Germinal center (tissue), 1 donor: ENCODE results near the gene ELL3.
"Not testable (repeated sequence)": the region's sequence is repeated elsewhere in the genome, so short reads cannot be mapped to it uniquely, and the experiment has no call there.

Source experiments
- DNase-seq: peaks from one replicate; pipeline ENCODE4 v3.0.0; 2012; ENCODE audit warnings: mixed read lengths, low spot score

Gene ELL3

GRCh38 chr15:43791993-43792760 is 15.4 kb upstream of the ELL3 start, which contains the start of gene SERF2:
SERF2 (plus strand) TSS chr15:43792320; CDS start chr15:43792377, 57 bp downstream.
- peak; percentile 99 for DNase-seq

DNA sequence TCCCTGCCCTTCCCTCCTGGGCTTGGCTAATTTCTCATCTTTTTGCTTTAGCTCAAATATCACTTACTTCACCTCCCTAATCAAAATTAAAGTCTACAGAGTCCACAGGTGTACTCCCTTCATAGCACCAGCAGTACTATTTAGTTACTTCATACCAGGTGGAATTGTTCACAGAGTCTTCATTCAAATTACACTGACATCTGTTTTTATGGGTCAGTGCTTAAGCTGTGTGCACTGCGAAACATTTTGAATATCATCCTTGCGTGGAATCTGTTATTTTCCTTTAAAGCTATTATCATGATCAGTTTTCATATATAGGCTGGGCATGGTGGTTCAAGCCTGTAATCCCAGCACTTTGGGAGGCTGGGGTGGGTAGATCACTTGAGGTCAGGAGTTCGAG is 12.6 kb upstream of the ELL3 start:
- peak; percentile 76 for DNase-seq

DNA sequence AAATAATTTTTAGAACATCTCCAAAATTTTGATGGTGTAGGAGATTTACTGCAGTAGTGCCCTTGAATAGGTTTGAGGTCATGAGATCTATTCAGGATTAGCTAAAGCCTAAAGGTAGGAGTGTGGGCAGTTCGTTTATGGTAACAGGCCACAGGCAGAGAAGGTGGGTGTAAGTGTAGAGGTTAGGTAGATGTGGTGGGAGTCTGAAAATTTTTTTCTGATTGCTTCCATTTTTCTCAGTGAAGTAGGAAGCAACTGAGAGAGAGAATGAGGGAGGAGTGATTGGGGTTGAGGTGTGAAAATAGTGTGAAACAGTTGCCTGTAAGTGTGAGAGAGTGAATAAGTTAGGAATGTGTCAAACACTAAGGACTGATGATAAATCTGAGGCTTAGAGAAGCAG is 2.2 kb upstream of the ELL3 start:
- DNase-seq, result no peak

DNA sequence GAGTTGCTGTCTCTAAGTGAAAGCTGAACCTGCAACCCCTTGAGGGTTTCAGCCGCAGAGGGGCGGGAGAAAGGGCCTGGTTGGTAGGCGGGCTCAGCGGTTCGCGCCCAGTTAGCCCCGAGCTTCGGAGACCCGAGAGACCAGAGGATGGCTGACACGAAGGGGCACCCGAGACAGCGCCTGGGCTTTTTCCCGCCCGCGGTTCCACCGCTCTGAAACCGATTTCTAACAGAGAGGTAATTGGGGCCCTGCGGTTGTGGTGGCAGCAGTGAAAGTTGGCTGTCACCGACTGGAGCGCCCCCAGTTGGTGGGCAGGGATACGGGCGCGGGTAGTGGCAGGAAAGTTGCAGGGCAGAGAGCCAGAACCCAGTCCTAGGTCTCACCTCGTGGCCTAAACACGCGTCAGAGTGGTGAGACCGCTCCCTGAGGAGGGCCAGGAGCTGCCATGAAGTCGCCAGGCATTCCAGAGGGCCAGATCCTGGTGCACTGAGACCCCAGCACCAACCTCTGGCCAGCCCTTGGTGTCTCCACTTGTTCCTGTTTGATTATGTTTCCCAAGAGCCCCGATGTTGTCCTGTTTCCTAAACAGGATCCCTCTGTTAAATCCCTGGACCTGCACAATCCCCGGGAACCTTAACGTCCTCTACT is 625 bp upstream of the ELL3 start:
- DNase-seq, result peak; percentile 62

DNA sequence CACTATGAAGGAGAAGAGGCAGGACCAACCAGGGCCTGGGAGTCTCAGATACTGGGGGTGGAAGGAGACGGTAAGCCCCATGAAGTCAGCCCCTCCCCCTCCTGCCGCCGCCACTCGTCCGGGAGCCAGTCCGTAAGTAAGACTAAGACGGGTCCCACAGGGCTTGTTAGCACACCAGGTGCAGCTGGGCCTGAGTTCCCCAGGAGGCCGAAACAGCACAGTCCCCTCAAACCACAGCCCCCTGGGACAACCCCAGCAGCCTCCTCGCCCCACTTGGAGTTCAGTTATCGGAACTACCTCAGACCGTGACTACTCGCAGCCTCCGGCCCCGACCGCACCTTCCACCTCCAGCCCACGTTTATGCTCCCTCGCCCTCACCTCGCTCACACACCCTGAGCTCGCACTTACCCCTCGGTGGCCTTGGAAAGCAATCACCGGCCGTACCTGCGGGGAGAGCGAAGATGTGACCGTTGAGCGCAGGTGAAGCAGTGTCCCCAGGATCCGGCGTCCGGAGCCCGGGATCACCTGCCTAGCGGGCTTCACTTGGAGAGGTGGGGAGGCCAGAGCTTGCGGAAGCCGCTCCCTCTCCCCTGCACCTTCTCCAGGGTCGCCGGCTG is 557 bp downstream of the ELL3 start:
- DNase-seq, result peak; percentile 79

DNA sequence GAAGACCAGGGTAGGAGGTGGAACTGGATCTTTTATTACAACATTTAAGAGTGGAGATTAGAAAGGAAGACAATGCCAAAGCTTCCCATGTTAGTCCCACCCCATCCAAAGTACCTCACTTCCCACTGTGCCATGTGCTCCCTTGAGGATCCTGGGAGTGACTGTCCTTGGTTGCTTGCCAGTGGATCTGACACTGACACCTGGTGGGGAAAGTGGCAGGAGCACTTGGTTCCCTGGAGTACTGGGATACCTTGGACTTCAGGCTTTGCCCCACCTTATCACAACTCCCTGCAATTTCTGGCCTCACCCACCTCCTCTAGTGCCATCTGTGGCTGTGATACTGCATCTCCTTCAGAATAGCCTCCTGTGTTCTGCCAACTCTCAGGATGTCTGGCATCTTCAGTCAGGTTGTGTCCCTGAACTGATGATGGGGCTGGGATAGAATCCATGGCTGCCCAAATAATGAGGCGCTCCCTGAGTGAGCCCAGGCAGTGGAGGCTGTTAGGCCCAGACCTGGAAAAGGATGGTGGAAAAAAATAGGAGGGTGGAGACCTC is 1.3 kb downstream of the ELL3 start:
- DNase-seq, result no peak

DNA sequence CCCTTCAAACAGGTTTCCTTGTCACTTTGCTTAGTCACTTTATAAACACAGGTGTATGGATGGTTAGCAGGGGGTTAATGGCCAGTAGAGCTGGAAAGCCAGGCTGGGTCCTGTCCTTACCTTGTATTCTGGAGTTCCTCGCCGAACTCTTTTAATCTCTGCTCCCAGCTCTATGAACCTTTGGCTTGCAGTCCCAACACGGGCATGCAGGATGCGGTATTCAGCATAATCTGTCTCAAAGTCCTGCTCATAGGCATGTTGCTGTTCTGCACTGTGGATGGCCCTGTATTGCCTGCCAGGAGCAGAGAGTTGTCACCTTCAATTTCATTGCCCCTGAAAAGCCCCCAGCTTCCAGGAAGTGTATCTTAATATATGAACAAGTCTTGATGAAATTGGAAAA is 2.7 kb downstream of the ELL3 start:
- DNase-seq, result no peak

- no peak for DNase-seq
These were observed 4.1 kb downstream of the ELL3 start for GRCh38 chr15:43772624-43773023.

DNA sequence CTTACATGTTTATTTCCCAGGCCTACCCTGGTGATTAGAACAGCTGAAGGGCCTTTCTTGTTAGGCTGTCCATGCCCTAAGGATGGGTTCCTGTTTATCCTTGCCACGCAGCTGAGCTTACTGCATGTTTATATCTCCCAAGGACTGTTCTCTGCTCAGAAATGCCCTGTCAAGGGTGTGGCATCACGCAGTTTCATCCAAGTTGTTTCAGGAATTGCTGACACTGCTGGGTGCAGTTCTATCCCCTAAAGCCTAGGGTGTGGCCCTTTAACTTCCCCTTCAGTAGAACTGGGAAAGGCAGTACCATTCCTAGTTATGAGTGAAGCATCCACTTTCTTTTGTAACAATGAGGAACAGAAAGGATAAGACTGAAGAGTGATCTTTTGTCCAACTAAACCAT is 5.0 kb downstream of the ELL3 start:
- DNase-seq, result no peak

GRCh38 chr15:43769584-43770228 is 7.1 kb downstream of the ELL3 start:
- DNase-seq, result peak; percentile 47

GRCh38 chr15:43763819-43764446 is 12.8 kb downstream of the ELL3 start:
- DNase-seq, result no peak

DNA sequence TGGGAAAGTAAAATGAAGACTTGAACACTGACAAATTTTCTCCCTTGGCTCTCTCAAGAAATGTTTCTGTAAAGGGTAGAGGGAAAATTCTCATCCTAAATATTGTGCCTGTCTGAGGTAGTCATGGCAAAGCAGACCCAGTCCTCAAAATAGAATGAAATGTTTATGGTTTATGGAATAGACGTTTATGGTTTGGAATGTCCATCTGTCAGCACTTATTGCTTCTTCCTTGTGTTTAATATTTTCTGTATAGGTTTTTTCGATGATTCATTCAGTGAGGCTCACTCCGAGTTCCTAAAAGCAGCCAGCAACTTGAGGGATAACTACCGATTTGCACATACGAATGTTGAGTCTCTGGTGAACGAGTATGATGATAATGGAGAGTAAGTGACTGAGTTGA is 13.9 kb downstream of the ELL3 start:
- DNase-seq, result no peak

DNA sequence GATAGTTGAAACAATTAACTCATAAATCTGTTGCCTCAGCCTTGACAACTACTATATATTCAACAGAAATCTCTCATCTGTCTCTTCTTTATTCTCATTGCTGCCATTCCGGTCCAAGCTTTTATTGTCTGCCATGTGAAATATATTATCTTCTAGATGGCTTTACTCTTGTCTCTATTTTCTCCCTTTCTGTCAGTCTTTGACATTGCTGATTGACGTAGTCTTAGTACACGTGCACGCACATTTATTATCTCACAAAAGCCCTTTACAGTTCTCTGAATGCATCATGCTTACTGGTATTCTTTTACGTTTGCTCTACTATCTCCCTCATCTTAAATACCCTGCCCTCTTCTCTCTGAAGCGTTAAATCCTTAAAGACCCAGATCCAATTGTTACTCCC is 24.9 kb downstream of the ELL3 start:
- no peak for DNase-seq

- DNase-seq, result peak; percentile 57
These were observed 26.9 kb downstream of the ELL3 start for GRCh38 chr15:43749690-43750345.

- DNase-seq, result peak; percentile 15
These were observed 28.4 kb downstream of the ELL3 start for GRCh38 chr15:43748376-43748775.

DNA sequence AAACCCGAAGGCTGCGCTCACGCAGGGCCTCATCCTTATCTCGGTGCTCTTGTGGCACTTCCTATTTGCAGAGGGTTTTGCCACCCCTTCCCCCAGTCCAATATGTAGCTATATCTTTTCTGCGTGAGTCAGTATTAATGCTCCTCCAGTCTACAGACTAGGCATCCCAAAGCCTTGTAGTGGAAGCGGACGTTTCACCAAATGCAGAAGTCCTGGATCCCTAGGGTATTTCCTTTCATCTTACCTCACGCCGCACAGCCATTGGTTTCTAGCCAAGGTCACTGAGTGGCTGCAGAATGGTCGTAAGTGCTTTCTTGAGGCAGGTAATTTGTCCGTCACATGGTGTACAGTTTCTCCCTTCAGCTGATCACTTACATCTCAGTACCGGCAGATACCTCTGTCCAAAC is 29.9 kb downstream of the ELL3 start:
- not testable (repeated sequence) for DNase-seq

GRCh38 chr15:43746245-43746902 is 30.4 kb downstream of the ELL3 start, which contains the start of gene PDIA3:
PDIA3 (plus strand) TSS chr15:43746438; CDS start chr15:43746540, 102 bp downstream.
- peak; percentile 90 for DNase-seq

DNA sequence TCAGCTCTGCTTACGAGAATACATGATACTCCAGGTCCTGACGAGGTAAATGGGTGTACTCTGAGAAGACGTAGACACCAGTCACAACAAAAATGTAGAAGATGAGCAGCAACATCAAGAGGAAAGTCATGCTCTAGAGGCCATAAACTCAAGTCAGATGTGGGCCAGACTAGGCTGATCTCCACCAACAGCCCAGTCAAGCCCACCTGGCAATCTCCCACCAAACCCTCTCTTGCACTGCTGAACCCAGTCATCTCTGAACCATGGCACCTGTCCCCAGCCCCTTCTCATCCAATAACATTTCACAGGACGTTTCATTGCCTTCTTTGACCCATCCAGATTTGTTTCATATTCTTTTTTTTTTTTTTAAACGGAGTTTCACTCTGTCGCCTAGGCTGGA is 41.4 kb downstream of the ELL3 start:
- no peak for DNase-seq

GRCh38 chr15:43728053-43728725 is 48.6 kb downstream of the ELL3 start:
- DNase-seq, result not testable (repeated sequence)

GRCh38 chr15:43726306-43726705 is 50.5 kb downstream of the ELL3 start:
- DNase-seq, result not testable (repeated sequence)
